ENCODE data around the gene CLEC1A.

DNA sequence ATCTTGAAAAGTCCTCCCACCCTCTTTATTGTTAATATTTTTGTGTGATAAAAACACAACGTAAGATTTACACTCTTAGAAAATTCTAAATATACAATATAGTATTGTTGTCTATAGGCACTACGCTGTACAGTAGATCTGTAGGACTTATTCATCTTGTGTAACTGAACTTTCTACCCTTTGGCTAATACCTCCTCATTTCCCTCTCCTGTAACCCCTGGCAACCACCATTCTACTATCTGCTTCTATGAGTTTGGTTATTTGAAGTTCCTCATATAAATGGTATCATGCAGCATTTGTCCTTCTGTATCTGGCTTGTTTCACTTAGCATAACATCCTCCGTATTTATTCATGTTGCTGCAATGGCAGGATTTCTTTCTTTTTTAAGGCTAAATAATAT lies 73.5 kb downstream of the CLEC1A start:
- no peak for TF ChIP-seq POLR2A (IDR thresholded peaks at IDR 0.05)
- TF ChIP-seq, protein P1, sequence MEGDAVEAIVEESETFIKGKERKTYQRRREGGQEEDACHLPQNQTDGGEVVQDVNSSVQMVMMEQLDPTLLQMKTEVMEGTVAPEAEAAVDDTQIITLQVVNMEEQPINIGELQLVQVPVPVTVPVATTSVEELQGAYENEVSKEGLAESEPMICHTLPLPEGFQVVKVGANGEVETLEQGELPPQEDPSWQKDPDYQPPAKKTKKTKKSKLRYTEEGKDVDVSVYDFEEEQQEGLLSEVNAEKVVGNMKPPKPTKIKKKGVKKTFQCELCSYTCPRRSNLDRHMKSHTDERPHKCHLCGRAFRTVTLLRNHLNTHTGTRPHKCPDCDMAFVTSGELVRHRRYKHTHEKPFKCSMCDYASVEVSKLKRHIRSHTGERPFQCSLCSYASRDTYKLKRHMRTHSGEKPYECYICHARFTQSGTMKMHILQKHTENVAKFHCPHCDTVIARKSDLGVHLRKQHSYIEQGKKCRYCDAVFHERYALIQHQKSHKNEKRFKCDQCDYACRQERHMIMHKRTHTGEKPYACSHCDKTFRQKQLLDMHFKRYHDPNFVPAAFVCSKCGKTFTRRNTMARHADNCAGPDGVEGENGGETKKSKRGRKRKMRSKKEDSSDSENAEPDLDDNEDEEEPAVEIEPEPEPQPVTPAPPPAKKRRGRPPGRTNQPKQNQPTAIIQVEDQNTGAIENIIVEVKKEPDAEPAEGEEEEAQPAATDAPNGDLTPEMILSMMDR (IDR thresholded peaks at IDR 0.05) = no peak

Measured in uterus (tissue), 2 donors.